ENCODE measurements around the gene TNIK.

DNA sequence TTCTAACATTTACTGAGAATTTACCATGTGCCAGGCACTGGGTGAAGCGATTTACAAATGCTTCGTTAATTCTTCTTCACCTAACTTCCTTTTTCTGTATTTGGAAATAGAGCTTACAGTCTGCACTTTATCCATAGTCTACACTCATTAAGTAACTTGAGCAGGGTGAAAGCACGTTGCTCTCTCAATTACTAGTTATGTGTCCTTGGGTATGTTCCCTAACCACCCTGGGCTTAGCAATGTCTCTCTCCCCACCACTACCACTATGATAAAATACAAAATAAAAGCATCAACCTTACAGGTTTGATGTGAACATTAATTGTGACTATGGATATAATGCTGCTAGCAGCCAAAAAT, 260.8 kb downstream of the TNIK start:
- TF ChIP-seq POLR2A (IDR thresholded peaks at IDR 0.05; ENCODE audit: low read depth, low read length) = no peak
- TF ChIP-seq POLR2AphosphoS5 (IDR thresholded peaks at IDR 0.05; ENCODE audit: low read depth, low read length) = no peak
- no peak for TF ChIP-seq TAF1 (IDR thresholded peaks at IDR 0.05; ENCODE audit: borderline replicate concordance, low read depth, low read length)

Measured in GM12892 (cell line).